NCI-H146 treated with DMSO at 0.1 percent for 48 hours (cell line): Measurements from ENCODE around the gene PARP9.

Experiments
- DNase-seq: peaks from one replicate; lab custom pipeline; 2025; ENCODE audit not compliant: unreplicated experiment; lab: John Stamatoyannopoulos, UW

The PARP9 gene

GRCh38 chr3:122493296-122493695, 70.8 kb downstream of the PARP9 start:
- DNase-seq: no peak

DNA sequence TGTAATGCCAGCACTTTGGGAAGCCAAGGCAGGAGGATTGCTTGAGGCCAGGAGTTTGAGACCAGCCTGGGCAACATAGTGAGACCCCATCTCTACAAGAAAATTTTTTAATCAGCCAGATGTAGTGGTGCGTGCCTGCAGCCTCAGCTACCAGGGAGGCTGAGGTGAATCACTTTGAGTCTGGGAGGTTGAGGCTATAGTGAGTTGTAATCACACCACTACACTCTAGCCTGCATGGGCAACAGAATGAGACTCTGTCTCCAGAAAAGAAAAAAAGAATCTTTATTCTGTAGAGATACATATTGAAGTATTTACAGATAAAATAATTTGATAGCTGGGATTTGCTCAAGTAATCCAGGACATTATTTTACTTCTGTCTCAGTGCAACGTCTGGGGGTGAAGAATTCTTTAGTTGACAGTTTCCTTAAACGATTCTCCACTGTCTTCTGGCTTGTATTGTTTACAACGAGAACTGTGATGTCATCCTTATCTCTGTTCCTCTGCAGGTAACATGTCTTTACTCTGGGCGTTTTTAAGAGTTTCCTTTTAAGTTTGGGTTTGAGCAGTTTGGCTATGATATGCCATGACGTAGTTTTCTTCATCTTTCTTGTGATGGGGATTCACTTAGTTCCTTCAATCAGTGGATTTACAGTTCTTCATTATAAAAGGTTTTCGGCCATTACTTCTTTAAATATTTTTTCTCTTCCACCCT, 75.7 kb downstream of the PARP9 start:
- no peak for DNase-seq

DNA sequence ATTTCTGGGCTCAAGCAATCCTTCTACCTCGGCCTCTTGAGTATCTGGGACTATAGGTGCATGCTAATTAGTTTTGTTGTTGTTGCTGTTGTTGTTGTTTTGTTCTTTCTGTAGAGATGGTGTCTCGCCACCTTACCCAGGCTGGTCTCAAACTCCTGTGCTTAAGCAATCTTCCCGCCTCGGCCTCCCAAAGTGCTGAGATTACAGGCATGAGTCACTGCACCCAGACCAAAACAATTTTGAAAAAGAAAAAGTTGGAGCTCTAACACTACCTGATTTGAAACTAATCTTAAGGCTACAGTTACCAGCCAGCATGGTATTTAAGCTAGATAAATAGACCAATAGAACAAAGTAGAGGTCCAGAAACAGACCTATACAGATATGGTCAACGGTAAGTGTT, 79.1 kb downstream of the PARP9 start:
- DNase-seq: no peak

DNA sequence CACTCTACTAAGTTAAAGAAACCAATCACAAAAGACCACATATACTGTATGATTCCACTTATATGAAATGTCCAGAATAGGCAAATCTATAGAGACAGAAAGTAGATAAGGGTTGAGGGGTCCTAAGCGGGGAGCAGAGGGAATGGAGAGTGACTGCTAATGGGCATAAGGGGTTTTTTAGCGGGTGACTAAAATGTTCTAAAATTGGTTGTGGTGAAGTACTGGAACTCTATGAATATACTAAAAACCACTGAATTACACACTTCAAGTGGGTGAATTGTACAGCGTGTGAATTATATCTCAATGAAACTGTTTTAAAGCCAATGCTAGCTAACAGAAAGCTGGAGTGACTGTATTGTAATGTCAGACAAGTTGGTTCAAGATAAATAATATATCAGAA, 82.7 kb downstream of the PARP9 start:
- no peak for DNase-seq
